ENCODE data around the gene TCOF1. TPM values are rescaled to one million over a fixed set of nuclear protein-coding genes. Genes with fewer than 3 reads are reported as not detected.

TCOF1 gene
- total and polyA plus RNA-seq, 2 experiments from 2014 or later = 86.8 to 165 TPM

GRCh38 chr5:150313501-150313900 lies 44.0 kb upstream of the TCOF1 start:
- H3K79me2 ChIP-seq (replicated peaks; ENCODE audit: insufficient read depth) = no peaks in the 10 kb centered on the region
- no peaks in the 10 kb centered on the region for H3F3A ChIP-seq (replicated peaks; ENCODE audit: low read depth)
- no peak overlapping the region for H3K27ac Mint-ChIP-seq
- no peak overlapping the region for H3K4me3 Mint-ChIP-seq
- peaks cover 12% of the 10 kb centered on the region for H3K4me1 Mint-ChIP-seq
- no peak for ATAC-seq
- no peaks in the 10 kb centered on the region for H4K20me1 ChIP-seq (replicated peaks; ENCODE audit: insufficient read depth)
- H3K36me3 Mint-ChIP-seq (ENCODE audit: low read depth) = no peaks in the 10 kb centered on the region
- H3K36me3 ChIP-seq (ENCODE audit: insufficient read depth) = no peaks in the 10 kb centered on the region
- no peak overlapping the region for H3K27ac ChIP-seq (ENCODE audit: low read depth)
- no peaks in the 10 kb centered on the region for H3K4me1 ChIP-seq (ENCODE audit: insufficient read depth)
- peaks cover 8% of the 10 kb centered on the region for H3K27me3 Mint-ChIP-seq (ENCODE audit: insufficient read depth, low read depth, poor library complexity)
- no peaks in the 10 kb centered on the region for H3K9me3 Mint-ChIP-seq
- no peaks in the 10 kb centered on the region for H3K27me3 ChIP-seq (ENCODE audit: insufficient read depth)
- H3K9me2 ChIP-seq (ENCODE audit: insufficient read depth) = no peaks in the 10 kb centered on the region
- no peak for TF ChIP-seq REST (IDR thresholded peaks at IDR 0.05; ENCODE audit: unreplicated experiment)
- DNase-seq (ENCODE audit: low spot score) = no peak
- H2AFZ ChIP-seq = no peak overlapping the region
- H3K4me2 ChIP-seq = no peak overlapping the region
- H3K4me3 ChIP-seq = no peak overlapping the region

DNA sequence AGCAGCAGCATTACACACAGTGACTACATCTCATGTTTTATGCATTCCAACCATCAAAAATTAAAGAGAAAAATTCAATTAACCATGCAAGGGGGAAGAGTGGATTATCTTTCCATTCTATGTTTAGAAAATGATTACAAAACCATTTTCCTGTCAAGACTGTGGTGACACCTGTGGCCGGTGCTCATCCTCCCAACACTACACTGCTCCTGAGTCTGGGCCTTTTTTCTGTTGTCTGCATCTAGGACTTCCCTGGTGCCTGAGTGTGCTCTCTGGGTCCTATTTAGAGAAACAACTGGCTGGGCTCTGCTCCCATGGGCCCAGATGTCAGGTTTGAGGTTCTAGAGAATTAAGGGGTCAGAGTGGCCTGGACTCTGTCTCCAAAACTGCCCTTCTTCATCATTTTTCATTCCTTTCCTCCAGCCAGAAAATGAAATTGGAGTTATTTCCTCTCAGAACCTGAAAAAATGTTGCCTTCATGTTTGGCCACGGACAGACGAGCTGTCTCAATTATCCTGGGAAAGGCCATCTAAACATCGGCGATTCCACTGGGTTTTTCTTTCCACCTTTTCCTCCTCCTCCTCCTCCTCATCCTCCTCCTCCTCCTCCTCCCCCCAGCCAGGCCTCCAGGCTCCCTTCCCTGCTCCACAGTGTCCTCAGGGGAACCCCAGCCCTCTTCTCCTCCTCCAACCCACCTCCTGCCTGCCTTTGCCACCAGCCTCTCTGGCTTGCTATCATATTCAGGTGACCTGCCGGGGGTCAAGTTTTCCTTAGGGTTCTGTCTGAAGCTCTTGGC lies 43.4 kb upstream of the TCOF1 start:
- ATAC-seq = no peak
- no peaks in the 10 kb centered on the region for H3K9me2 ChIP-seq (ENCODE audit: insufficient read depth)
- H3F3A ChIP-seq (replicated peaks; ENCODE audit: low read depth) = no peaks in the 10 kb centered on the region
- H3K27me3 ChIP-seq (ENCODE audit: insufficient read depth) = no peaks in the 10 kb centered on the region
- Mint-ChIP-seq H3K27ac (no peak overlapping the region), H3K27me3 (ENCODE audit: insufficient read depth, low read depth, poor library complexity) (peaks cover 10% of the 10 kb centered on the region), H3K4me3 (no peak overlapping the region), H3K9me3 (no peaks in the 10 kb centered on the region), H3K4me1 (peaks cover 14% of the 10 kb centered on the region), H3K36me3 (ENCODE audit: low read depth) (no peaks in the 10 kb centered on the region)
- no peak overlapping the region for H3K4me2 ChIP-seq
- no peak overlapping the region for H3K27ac ChIP-seq (ENCODE audit: low read depth)
- H3K79me2 ChIP-seq (replicated peaks; ENCODE audit: insufficient read depth) = no peaks in the 10 kb centered on the region
- no peaks in the 10 kb centered on the region for H3K4me1 ChIP-seq (ENCODE audit: insufficient read depth)
- H2AFZ ChIP-seq = no peak overlapping the region
- no peaks in the 10 kb centered on the region for H3K36me3 ChIP-seq (ENCODE audit: insufficient read depth)
- H4K20me1 ChIP-seq (replicated peaks; ENCODE audit: insufficient read depth) = no peaks in the 10 kb centered on the region
- no peak for DNase-seq (ENCODE audit: low spot score)
- TF ChIP-seq, protein P1, sequence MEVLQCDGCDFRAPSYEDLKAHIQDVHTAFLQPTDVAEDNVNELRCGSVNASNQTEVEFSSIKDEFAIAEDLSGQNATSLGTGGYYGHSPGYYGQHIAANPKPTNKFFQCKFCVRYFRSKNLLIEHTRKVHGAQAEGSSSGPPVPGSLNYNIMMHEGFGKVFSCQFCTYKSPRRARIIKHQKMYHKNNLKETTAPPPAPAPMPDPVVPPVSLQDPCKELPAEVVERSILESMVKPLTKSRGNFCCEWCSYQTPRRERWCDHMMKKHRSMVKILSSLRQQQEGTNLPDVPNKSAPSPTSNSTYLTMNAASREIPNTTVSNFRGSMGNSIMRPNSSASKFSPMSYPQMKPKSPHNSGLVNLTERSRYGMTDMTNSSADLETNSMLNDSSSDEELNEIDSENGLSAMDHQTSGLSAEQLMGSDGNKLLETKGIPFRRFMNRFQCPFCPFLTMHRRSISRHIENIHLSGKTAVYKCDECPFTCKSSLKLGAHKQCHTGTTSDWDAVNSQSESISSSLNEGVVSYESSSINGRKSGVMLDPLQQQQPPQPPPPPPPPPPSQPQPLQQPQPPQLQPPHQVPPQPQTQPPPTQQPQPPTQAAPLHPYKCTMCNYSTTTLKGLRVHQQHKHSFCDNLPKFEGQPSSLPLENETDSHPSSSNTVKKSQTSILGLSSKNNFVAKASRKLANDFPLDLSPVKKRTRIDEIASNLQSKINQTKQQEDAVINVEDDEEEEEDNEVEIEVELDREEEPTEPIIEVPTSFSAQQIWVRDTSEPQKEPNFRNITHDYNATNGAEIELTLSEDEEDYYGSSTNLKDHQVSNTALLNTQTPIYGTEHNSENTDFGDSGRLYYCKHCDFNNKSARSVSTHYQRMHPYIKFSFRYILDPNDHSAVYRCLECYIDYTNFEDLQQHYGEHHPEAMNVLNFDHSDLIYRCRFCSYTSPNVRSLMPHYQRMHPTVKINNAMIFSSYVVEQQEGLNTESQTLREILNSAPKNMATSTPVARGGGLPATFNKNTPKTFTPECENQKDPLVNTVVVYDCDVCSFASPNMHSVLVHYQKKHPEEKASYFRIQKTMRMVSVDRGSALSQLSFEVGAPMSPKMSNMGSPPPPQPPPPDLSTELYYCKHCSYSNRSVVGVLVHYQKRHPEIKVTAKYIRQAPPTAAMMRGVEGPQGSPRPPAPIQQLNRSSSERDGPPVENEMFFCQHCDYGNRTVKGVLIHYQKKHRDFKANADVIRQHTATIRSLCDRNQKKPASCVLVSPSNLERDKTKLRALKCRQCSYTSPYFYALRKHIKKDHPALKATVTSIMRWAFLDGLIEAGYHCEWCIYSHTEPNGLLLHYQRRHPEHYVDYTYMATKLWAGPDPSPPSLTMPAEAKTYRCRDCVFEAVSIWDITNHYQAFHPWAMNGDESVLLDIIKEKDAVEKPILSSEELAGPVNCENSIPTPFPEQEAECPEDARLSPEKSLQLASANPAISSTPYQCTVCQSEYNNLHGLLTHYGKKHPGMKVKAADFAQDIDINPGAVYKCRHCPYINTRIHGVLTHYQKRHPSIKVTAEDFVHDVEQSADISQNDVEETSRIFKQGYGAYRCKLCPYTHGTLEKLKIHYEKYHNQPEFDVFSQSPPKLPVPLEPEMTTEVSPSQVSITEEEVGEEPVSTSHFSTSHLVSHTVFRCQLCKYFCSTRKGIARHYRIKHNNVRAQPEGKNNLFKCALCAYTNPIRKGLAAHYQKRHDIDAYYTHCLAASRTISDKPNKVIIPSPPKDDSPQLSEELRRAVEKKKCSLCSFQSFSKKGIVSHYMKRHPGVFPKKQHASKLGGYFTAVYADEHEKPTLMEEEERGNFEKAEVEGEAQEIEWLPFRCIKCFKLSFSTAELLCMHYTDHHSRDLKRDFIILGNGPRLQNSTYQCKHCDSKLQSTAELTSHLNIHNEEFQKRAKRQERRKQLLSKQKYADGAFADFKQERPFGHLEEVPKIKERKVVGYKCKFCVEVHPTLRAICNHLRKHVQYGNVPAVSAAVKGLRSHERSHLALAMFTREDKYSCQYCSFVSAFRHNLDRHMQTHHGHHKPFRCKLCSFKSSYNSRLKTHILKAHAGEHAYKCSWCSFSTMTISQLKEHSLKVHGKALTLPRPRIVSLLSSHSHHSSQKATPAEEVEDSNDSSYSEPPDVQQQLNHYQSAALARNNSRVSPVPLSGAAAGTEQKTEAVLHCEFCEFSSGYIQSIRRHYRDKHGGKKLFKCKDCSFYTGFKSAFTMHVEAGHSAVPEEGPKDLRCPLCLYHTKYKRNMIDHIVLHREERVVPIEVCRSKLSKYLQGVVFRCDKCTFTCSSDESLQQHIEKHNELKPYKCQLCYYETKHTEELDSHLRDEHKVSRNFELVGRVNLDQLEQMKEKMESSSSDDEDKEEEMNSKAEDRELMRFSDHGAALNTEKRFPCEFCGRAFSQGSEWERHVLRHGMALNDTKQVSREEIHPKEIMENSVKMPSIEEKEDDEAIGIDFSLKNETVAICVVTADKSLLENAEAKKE (CRISPR knock-in tag; IDR thresholded peaks at IDR 0.05) = no peak
- no peak for TF ChIP-seq REST (IDR thresholded peaks at IDR 0.05; ENCODE audit: unreplicated experiment)
- TF ChIP-seq, protein P2, sequence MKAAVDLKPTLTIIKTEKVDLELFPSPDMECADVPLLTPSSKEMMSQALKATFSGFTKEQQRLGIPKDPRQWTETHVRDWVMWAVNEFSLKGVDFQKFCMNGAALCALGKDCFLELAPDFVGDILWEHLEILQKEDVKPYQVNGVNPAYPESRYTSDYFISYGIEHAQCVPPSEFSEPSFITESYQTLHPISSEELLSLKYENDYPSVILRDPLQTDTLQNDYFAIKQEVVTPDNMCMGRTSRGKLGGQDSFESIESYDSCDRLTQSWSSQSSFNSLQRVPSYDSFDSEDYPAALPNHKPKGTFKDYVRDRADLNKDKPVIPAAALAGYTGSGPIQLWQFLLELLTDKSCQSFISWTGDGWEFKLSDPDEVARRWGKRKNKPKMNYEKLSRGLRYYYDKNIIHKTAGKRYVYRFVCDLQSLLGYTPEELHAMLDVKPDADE (IDR thresholded peaks at IDR 0.05) = no peak
- TF ChIP-seq CREB1 (CRISPR knock-in tag; IDR thresholded peaks at IDR 0.05; ENCODE audit: low read depth) = no peak
- TF ChIP-seq ZNF114 (CRISPR knock-in tag; IDR thresholded peaks at IDR 0.05) = no peak
- no peak overlapping the region for H3K4me3 ChIP-seq

All from GM23338 (cell line).